Measurements from ENCODE around the gene NOL9. TPM values are rescaled to one million over a fixed set of nuclear protein-coding genes. Genes with fewer than 3 reads are reported as not detected.

The NOL9 gene
- total RNA-seq, 1 donor from 2014 or later = 26.8 TPM

- Histone ChIP-seq H3K4me3 (ENCODE audit: insufficient read depth, low read depth, low read length) (no peak overlapping the region), H3K36me3 (ENCODE audit: insufficient read depth, low read length) (peaks cover 38% of the 10 kb centered on the region), H3K4me1 (ENCODE audit: insufficient read depth, low read length) (peaks cover 11% of the 10 kb centered on the region), H3K79me2 (ENCODE audit: insufficient read depth, low read length) (peaks cover 90% of the 10 kb centered on the region), H2AFZ (ENCODE audit: low read depth, low read length) (no peak overlapping the region), H3K9me3 (ENCODE audit: insufficient read depth, low read depth, low read length) (no peaks in the 10 kb centered on the region), H3K9ac (ENCODE audit: low read length) (no peak overlapping the region), H4K20me1 (ENCODE audit: insufficient read depth, low read length) (peaks cover 96% of the 10 kb centered on the region), H3K27ac (ENCODE audit: low read depth, low read length) (no peak overlapping the region), H3K27me3 (ENCODE audit: insufficient read depth, low read length) (no peaks in the 10 kb centered on the region), H3K4me2 (ENCODE audit: low read length) (no peak overlapping the region)
- TF ChIP-seq EZH2 (IDR thresholded peaks at IDR 0.05; ENCODE audit: insufficient read depth, low read length) (no peak), CTCF (IDR thresholded peaks at IDR 0.05; ENCODE audit: insufficient read depth, low read depth, low read length) (no peak)
- Mint-ChIP-seq H3K27me3 (ENCODE audit: low read depth, unreplicated experiment) (no peaks in the 10 kb centered on the region), H3K4me3 (ENCODE audit: unreplicated experiment) (no peak overlapping the region), H3K9me3 (ENCODE audit: unreplicated experiment) (no peaks in the 10 kb centered on the region), H3K36me3 (ENCODE audit: low read depth, unreplicated experiment) (peaks cover 19% of the 10 kb centered on the region), H3K27ac (ENCODE audit: unreplicated experiment) (no peak overlapping the region), H3K4me1 (ENCODE audit: low read depth, unreplicated experiment) (peaks cover 9% of the 10 kb centered on the region)
- no peak for DNase-seq (ENCODE audit: low read depth)
- FAIRE-seq = no peak
These were observed 40.8 kb upstream of the NOL9 start for GRCh38 chr1:6594977-6595740.

- peaks cover 96% of the 10 kb centered on the region for H4K20me1 ChIP-seq (ENCODE audit: insufficient read depth, low read length)
These were observed 39.5 kb upstream of the NOL9 start for GRCh38 chr1:6593810-6594209.

More at GRCh38 chr1:6593810-6594209, 39.5 kb upstream of the NOL9 start:
- no peak overlapping the region for H3K4me3 ChIP-seq (ENCODE audit: insufficient read depth, low read depth, low read length)
- no peak overlapping the region for H3K27ac ChIP-seq (ENCODE audit: low read depth, low read length)
- FAIRE-seq (no peak), DNase-seq (ENCODE audit: low read depth) (no peak)
- peaks cover 43% of the 10 kb centered on the region for H3K36me3 ChIP-seq (ENCODE audit: insufficient read depth, low read length)
- H3K27me3 ChIP-seq (ENCODE audit: insufficient read depth, low read length) = no peaks in the 10 kb centered on the region
- Mint-ChIP-seq H3K27me3 (ENCODE audit: low read depth, unreplicated experiment) (no peaks in the 10 kb centered on the region), H3K27ac (ENCODE audit: unreplicated experiment) (no peak overlapping the region), H3K9me3 (ENCODE audit: unreplicated experiment) (no peaks in the 10 kb centered on the region), H3K4me3 (ENCODE audit: unreplicated experiment) (no peak overlapping the region), H3K4me1 (ENCODE audit: low read depth, unreplicated experiment) (peaks cover 2% of the 10 kb centered on the region), H3K36me3 (ENCODE audit: low read depth, unreplicated experiment) (peaks cover 24% of the 10 kb centered on the region)
- H3K4me2 ChIP-seq (ENCODE audit: low read length) = no peak overlapping the region
- H2AFZ ChIP-seq (ENCODE audit: low read depth, low read length) = no peak overlapping the region
- no peaks in the 10 kb centered on the region for H3K4me1 ChIP-seq (ENCODE audit: insufficient read depth, low read length)
- peaks cover 79% of the 10 kb centered on the region for H3K79me2 ChIP-seq (ENCODE audit: insufficient read depth, low read length)
- no peak overlapping the region for H3K9ac ChIP-seq (ENCODE audit: low read length)
- TF ChIP-seq EZH2 (IDR thresholded peaks at IDR 0.05; ENCODE audit: insufficient read depth, low read length) (no peak), CTCF (IDR thresholded peaks at IDR 0.05; ENCODE audit: insufficient read depth, low read depth, low read length) (no peak)
- H3K9me3 ChIP-seq (ENCODE audit: insufficient read depth, low read depth, low read length) = no peaks in the 10 kb centered on the region

All from astrocyte (in vitro differentiated cells and primary cell).